Tibial artery (tissue), 4 donors: Measurements from ENCODE around the gene ARHGAP24.

Source experiments
- DNase-seq, 2 donors: peaks; one replicate each; pipeline ENCODE4 v3.0.0-alpha.2; 2019
- H3K27ac ChIP-seq, 2 donors: fragments of 200-600 bp; sonication (generic) in 1 of 2; 1 replicate in 1 of 2; 2 replicates in 1 of 2; pipeline ENCODE4 v1.5.1; 2018 to 2019; ENCODE audit warnings: mild to moderate bottlenecking in 1 of 2
- H3K27me3 ChIP-seq, 2 donors: fragments of 200-600 bp; sonication (generic) in 1 of 2; one replicate each; pipeline versions ENCODE4 v1.5.1 to v1.6.0; 2016 to 2019
- H3K36me3 ChIP-seq, 3 donors: fragments of 200-600 bp; sonication (generic) in 2 of 3; one replicate each; pipeline ENCODE4 v1.5.1; 2016 to 2019; ENCODE audit warnings: mild to moderate bottlenecking in 2 of 3
- H3K4me1 ChIP-seq, 4 donors: fragments of 200-600 bp; sonication (generic) in 2 of 4; 1 replicate in 3 of 4; 2 replicates in 1 of 4; pipeline ENCODE4 v1.5.1; 2016 to 2019
- H3K4me3 ChIP-seq, 2 donors: fragments of 200-600 bp; sonication (generic) in 1 of 2; 1 replicate in 1 of 2; 2 replicates in 1 of 2; pipeline ENCODE4 v1.5.1; 2018 to 2019; ENCODE audit warnings: mild to moderate bottlenecking in 2 of 2
- H3K9me3 ChIP-seq, 3 donors: fragments of 200-600 bp; sonication (generic) in 1 of 3; one replicate each; pipeline ENCODE4 v1.5.1; 2016 to 2019
- CTCF ChIP-seq, 2 experiments: fragments of 200-600 bp in 1 of 2; fragments of 450-650 bp in 1 of 2; IDR thresholded peaks; one replicate each; pipeline ENCODE4 v1.5.1; 2017 to 2019; ENCODE audit warnings: antibody characterized with exemption in 2 of 2, mild to moderate bottlenecking in 1 of 2, moderate library complexity in 1 of 2
- intact Hi-C: fragments of 100-400 bp; cut with DNase I; formaldehyde crosslinking; loops from one replicate; pipeline ENCODE4 v1.15.0; 2023; ENCODE audit warnings: low total_unique reads

ARHGAP24 gene

DNA sequence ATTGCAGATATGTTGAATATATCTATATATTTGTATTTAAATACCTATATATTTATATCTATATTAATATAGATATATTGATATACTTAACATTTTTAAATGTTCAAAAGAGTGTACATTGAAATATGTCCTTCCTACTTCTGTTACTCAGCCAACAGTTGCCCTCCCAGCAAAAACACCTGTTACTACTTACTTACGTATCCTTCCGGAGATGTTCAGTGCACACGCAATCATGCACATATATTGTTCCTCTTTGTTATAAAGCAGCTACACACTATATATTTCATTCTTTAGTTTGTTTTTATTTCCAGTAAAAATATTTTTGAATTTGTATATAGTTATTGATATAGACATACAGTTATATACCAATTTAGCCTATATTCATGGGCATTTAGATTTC lies 142.3 kb downstream of the ARHGAP24 start:
- no peaks in the 10 kb centered on the region for H3K9me3 ChIP-seq

DNA sequence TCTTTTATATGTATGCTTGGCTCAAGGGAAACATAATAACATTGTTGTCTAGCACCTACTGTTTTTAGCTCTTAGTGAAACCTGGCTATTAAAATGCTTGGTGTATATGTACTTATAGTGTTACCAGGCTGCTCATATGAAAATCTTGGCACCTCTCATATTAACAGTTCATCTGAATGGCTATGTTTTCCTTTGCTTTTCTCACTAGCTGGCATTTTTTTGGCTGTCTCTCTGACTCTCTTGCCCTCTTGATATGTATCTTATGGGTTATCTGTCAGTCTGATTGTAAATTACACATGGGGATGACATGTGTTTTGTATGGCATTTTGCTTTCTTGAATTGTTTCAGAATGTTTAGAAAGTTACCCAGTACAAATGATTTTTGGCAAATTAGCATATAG lies 158.0 kb downstream of the ARHGAP24 start:
- Histone ChIP-seq H3K9me3 (peaks cover 0 to 13% (median under 1%) of the 10 kb centered on the region in 3 donors), H3K4me1 (no peaks in the 10 kb centered on the region), H3K36me3 (no peaks in the 10 kb centered on the region), H3K4me3 (no peak overlapping the region), H3K27ac (no peak overlapping the region), H3K27me3 (no peaks in the 10 kb centered on the region)
- intact Hi-C loops = no loop called here
- TF ChIP-seq CTCF (IDR thresholded peaks at IDR 0.05) = no peak
- no peak for DNase-seq

More for the DNA sequence above, 142.3 kb downstream of the ARHGAP24 start:
- Histone ChIP-seq H3K27me3 (no peaks in the 10 kb centered on the region), H3K4me1 (no peaks in the 10 kb centered on the region), H3K36me3 (no peaks in the 10 kb centered on the region), H3K4me3 (no peak overlapping the region), H3K27ac (no peak overlapping the region)
- DNase-seq = no peak
- intact Hi-C loops = no loop called here
- no peak for TF ChIP-seq CTCF (IDR thresholded peaks at IDR 0.05)

GRCh38 chr4:85637778-85638177 lies 162.8 kb downstream of the ARHGAP24 start:
- no peaks in the 10 kb centered on the region for H3K9me3 ChIP-seq
- TF ChIP-seq CTCF (IDR thresholded peaks at IDR 0.05) = no peak
- intact Hi-C loops = no loop called here
- H3K4me3 ChIP-seq = no peak overlapping the region
- no peak overlapping the region for H3K27ac ChIP-seq
- H3K4me1 ChIP-seq = no peaks in the 10 kb centered on the region
- DNase-seq = no peak
- H3K36me3 ChIP-seq = no peaks in the 10 kb centered on the region
- H3K27me3 ChIP-seq = no peaks in the 10 kb centered on the region

DNA sequence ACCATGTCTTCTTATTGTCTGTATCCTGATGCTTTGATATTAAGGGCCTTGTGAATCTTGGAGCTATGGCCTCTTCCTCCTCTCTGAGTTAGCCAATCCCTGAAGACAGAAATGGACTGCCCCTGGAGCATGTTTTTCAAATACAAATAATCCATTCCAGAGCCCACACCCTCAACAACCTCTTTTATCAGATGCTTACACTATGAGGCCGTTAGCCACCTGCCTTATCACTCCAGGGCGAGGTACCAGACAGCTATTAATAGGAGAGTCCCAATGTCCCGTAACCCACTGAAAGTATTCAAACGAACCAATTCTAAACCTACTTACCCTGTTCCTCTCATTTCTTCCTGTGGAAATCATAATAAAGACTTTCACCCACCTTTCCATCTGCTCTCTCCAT lies 165.0 kb downstream of the ARHGAP24 start:
- H3K4me1 ChIP-seq = no peaks in the 10 kb centered on the region
- H3K27me3 ChIP-seq = no peaks in the 10 kb centered on the region
- DNase-seq = no peak
- no peaks in the 10 kb centered on the region for H3K36me3 ChIP-seq
- intact Hi-C loops = no loop called here
- no peak overlapping the region for H3K27ac ChIP-seq
- no peaks in the 10 kb centered on the region for H3K9me3 ChIP-seq
- H3K4me3 ChIP-seq = no peak overlapping the region
- no peak for TF ChIP-seq CTCF (IDR thresholded peaks at IDR 0.05)

GRCh38 chr4:85642356-85643100 lies 167.6 kb downstream of the ARHGAP24 start:
- Histone ChIP-seq H3K4me3 (no peak overlapping the region), H3K27ac (no peak overlapping the region), H3K27me3 (no peaks in the 10 kb centered on the region), H3K36me3 (no peaks in the 10 kb centered on the region), H3K9me3 (no peaks in the 10 kb centered on the region), H3K4me1 (no peaks in the 10 kb centered on the region)
- intact Hi-C loops = no loop called here
- TF ChIP-seq CTCF (IDR thresholded peaks at IDR 0.05) = no peak
- no peak for DNase-seq
